Loucy (cell line): ENCODE data around the gene LAMA4.

Source experiments
- H2AFZ ChIP-seq: fragments of 200-600 bp; sonication (generic); 2 replicates; pipeline ENCODE4 v1.6.0; 2016; ENCODE audit warnings: antibody characterized with exemption, mild to moderate bottlenecking, low read length, moderate library complexity
- H3F3A ChIP-seq: fragments of 200-600 bp; 2 replicates; pipeline ENCODE4 v1.6.0; 2016; ENCODE audit warnings: antibody characterized with exemption, low read depth, mild to moderate bottlenecking
- H3K27me3 ChIP-seq: fragments of 200-600 bp; sonication (generic); 2 replicates; pipeline ENCODE4 v1.6.1; 2014; ENCODE audit warnings: low read length, mild to moderate bottlenecking; ENCODE audit not compliant: insufficient read depth, poor library complexity, severe bottlenecking
- H3K36me3 ChIP-seq: fragments of 200-600 bp; sonication (generic); 2 replicates; pipeline ENCODE4 v1.6.1; 2016; ENCODE audit warnings: low read length; ENCODE audit not compliant: insufficient read depth
- H3K4me1 ChIP-seq: fragments of 200-600 bp; sonication (generic); 2 replicates; pipeline ENCODE4 v1.5.1; 2014; ENCODE audit warnings: low read length, mild to moderate bottlenecking; ENCODE audit not compliant: insufficient read depth, poor library complexity, severe bottlenecking
- H3K4me2 ChIP-seq: fragments of 200-600 bp; sonication (generic); 2 replicates; pipeline ENCODE4 v1.6.0; 2014; ENCODE audit warnings: antibody characterized with exemption, low read length, low read depth, mild to moderate bottlenecking; ENCODE audit not compliant: poor library complexity, severe bottlenecking
- H3K4me3 ChIP-seq: fragments of 200-600 bp; sonication (generic); 2 replicates; pipeline ENCODE4 v1.5.1; 2014; ENCODE audit warnings: low read length, mild to moderate bottlenecking, mixed read lengths; ENCODE audit not compliant: poor library complexity, severe bottlenecking
- H3K79me2 ChIP-seq: fragments of 200-600 bp; sonication (generic); 2 replicates; pipeline ENCODE4 v1.6.1; 2014; ENCODE audit warnings: low read length; ENCODE audit not compliant: insufficient read depth
- H3K9ac ChIP-seq: fragments of 200-600 bp; sonication (generic); 2 replicates; pipeline ENCODE4 v1.6.0; 2014; ENCODE audit warnings: mild to moderate bottlenecking, low read depth, low read length, moderate library complexity; ENCODE audit not compliant: poor library complexity, severe bottlenecking
- H3K9me2 ChIP-seq: fragments of 200-600 bp; sonication (generic); replicated peaks from 2 replicates; pipeline ENCODE4 v1.6.1; 2016; ENCODE audit warnings: low read depth, low read length, mixed read lengths
- H3K9me3 ChIP-seq: fragments of 200-600 bp; sonication (generic); 2 replicates; pipeline ENCODE4 v1.6.1; 2014; ENCODE audit warnings: mild to moderate bottlenecking, antibody characterized with exemption, low read length, low read depth; ENCODE audit not compliant: insufficient read depth
- H4K20me1 ChIP-seq: fragments of 200-600 bp; sonication (generic); 2 replicates; pipeline ENCODE4 v1.6.0; 2014; ENCODE audit warnings: antibody characterized with exemption, low read length, mild to moderate bottlenecking; ENCODE audit not compliant: insufficient read depth, poor library complexity, severe bottlenecking
- CTCF ChIP-seq: fragments of 200-600 bp; sonication (generic); conservative IDR thresholded peaks from 2 replicates; pipeline ENCODE4 v1.5.1; 2014; ENCODE audit warnings: mild to moderate bottlenecking, antibody characterized with exemption, low read length
- EZH2phosphoT487 ChIP-seq: fragments of 200-600 bp; IDR thresholded peaks from 2 replicates; pipeline ENCODE4 v1.6.1; 2018; ENCODE audit warnings: antibody characterized with exemption, mild to moderate bottlenecking, moderate library complexity, borderline replicate concordance

The LAMA4 gene

GRCh38 chr6:112221981-112222852, 32.1 kb downstream of the LAMA4 start:
- no peaks in the 10 kb centered on the region for H3F3A ChIP-seq
- no peaks in the 10 kb centered on the region for H3K9me2 ChIP-seq
- H3K4me3 ChIP-seq = no peak overlapping the region
- H4K20me1 ChIP-seq = no peaks in the 10 kb centered on the region
- H3K4me2 ChIP-seq = no peak overlapping the region
- H3K9ac ChIP-seq = no peak overlapping the region
- H3K79me2 ChIP-seq = no peaks in the 10 kb centered on the region
- H2AFZ ChIP-seq = no peak overlapping the region
- H3K27me3 ChIP-seq = peaks cover 71% of the 10 kb centered on the region
- H3K36me3 ChIP-seq = no peaks in the 10 kb centered on the region
- no peak for TF ChIP-seq EZH2phosphoT487
- TF ChIP-seq CTCF = no peak
- H3K4me1 ChIP-seq = no peaks in the 10 kb centered on the region
- no peaks in the 10 kb centered on the region for H3K9me3 ChIP-seq

- Histone ChIP-seq H3K9me2 (no peaks in the 10 kb centered on the region), H3K36me3 (no peaks in the 10 kb centered on the region), H3F3A (no peaks in the 10 kb centered on the region), H4K20me1 (no peaks in the 10 kb centered on the region), H2AFZ (no peak overlapping the region), H3K4me3 (no peak overlapping the region), H3K9ac (no peak overlapping the region), H3K27me3 (peaks cover 76% of the 10 kb centered on the region), H3K79me2 (no peaks in the 10 kb centered on the region), H3K4me1 (no peaks in the 10 kb centered on the region), H3K9me3 (no peaks in the 10 kb centered on the region), H3K4me2 (no peak overlapping the region)
- no peak for TF ChIP-seq EZH2phosphoT487
- no peak for TF ChIP-seq CTCF
These were observed 32.8 kb downstream of the LAMA4 start for GRCh38 chr6:112221561-112221960.

- no peak overlapping the region for H3K4me2 ChIP-seq
- H3K4me1 ChIP-seq = no peaks in the 10 kb centered on the region
- H3K27me3 ChIP-seq = peaks cover 61% of the 10 kb centered on the region
- no peaks in the 10 kb centered on the region for H3K36me3 ChIP-seq
- H3K79me2 ChIP-seq = no peaks in the 10 kb centered on the region
- H2AFZ ChIP-seq = no peak overlapping the region
- no peak overlapping the region for H3K9ac ChIP-seq
- no peak overlapping the region for H3K4me3 ChIP-seq
- no peaks in the 10 kb centered on the region for H3K9me3 ChIP-seq
- H3K9me2 ChIP-seq = no peaks in the 10 kb centered on the region
- no peaks in the 10 kb centered on the region for H4K20me1 ChIP-seq
- TF ChIP-seq CTCF = no peak
- no peak for TF ChIP-seq EZH2phosphoT487
- H3F3A ChIP-seq = no peaks in the 10 kb centered on the region
These were observed 35.8 kb downstream of the LAMA4 start for GRCh38 chr6:112218563-112218962.
